Measurements from ENCODE around the gene ZNF485. TPM values are rescaled to one million over a fixed set of nuclear protein-coding genes. Genes with fewer than 3 reads are reported as not detected.

ZNF485 gene
- total and polyA plus RNA-seq, 2 experiments from 2014 or later: 1.5 to 1.9 TPM

- Histone ChIP-seq H3K9ac (no peak overlapping the region), H3K36me3 (ENCODE audit: low read depth) (peaks cover 10% of the 10 kb centered on the region), H3K4me3 (no peak overlapping the region), H3F3A (ENCODE audit: insufficient read depth) (peaks cover 30% of the 10 kb centered on the region), H3K27ac (no peak overlapping the region), H4K20me1 (ENCODE audit: insufficient read depth) (no peaks in the 10 kb centered on the region), H3K9me3 (ENCODE audit: low read depth) (no peaks in the 10 kb centered on the region), H3K27me3 (replicated peaks; ENCODE audit: insufficient read depth) (no peaks in the 10 kb centered on the region), H3K4me1 (ENCODE audit: insufficient read depth) (peaks cover 22% of the 10 kb centered on the region), H3K79me2 (ENCODE audit: insufficient read depth) (no peaks in the 10 kb centered on the region), H3K4me2 (ENCODE audit: unreplicated experiment) (peak overlapping the region; percentile 28), H3K9me2 (ENCODE audit: insufficient read depth) (no peaks in the 10 kb centered on the region), H2AFZ (no peak overlapping the region)
- TF ChIP-seq EZH2phosphoT487 (IDR thresholded peaks at IDR 0.05; ENCODE audit: insufficient read depth, low read depth) (no peak), EZH2 (IDR thresholded peaks at IDR 0.05; ENCODE audit: insufficient read depth, poor library complexity, severe bottlenecking) (no peak)
- in situ Hi-C loops (cut with MboI): no loop called here
- DNase-seq: peak; percentile 33
These were observed 4.4 kb downstream of the ZNF485 start for GRCh38 chr10:43610636-43611035.

- H3K4me3 ChIP-seq: no peak overlapping the region
- no peak overlapping the region for H3K4me2 ChIP-seq (ENCODE audit: unreplicated experiment)
- H2AFZ ChIP-seq: no peak overlapping the region
- 94% methylated on average over 6 of the region's 6 CpGs for WGBS, 2 experiments (ENCODE audit: low coverage in 1 of 2, low lambda C conversion rate in 2 of 2, missing lambda C conversion rate in 2 of 2)
- no peak for TF ChIP-seq EZH2 (IDR thresholded peaks at IDR 0.05; ENCODE audit: insufficient read depth, poor library complexity, severe bottlenecking)
- no peak for TF ChIP-seq EZH2phosphoT487 (IDR thresholded peaks at IDR 0.05; ENCODE audit: insufficient read depth, low read depth)
- no peaks in the 10 kb centered on the region for H3K9me2 ChIP-seq (ENCODE audit: insufficient read depth)
- H3K36me3 ChIP-seq (ENCODE audit: low read depth): peaks cover 24% of the 10 kb centered on the region
- in situ Hi-C loops (cut with MboI): no loop called here
- H3K9ac ChIP-seq: no peak overlapping the region
- no peaks in the 10 kb centered on the region for H3K9me3 ChIP-seq (ENCODE audit: low read depth)
- peaks cover 13% of the 10 kb centered on the region for H3K4me1 ChIP-seq (ENCODE audit: insufficient read depth)
- no peaks in the 10 kb centered on the region for H4K20me1 ChIP-seq (ENCODE audit: insufficient read depth)
- DNase-seq: no peak
- H3K27me3 ChIP-seq (replicated peaks; ENCODE audit: insufficient read depth): no peaks in the 10 kb centered on the region
- peaks cover 20% of the 10 kb centered on the region for H3F3A ChIP-seq (ENCODE audit: insufficient read depth)
- no peak overlapping the region for H3K27ac ChIP-seq
- no peaks in the 10 kb centered on the region for H3K79me2 ChIP-seq (ENCODE audit: insufficient read depth)
These were observed 10.6 kb downstream of the ZNF485 start for GRCh38 chr10:43616697-43617370.

GRCh38 chr10:43619368-43619767 lies 13.1 kb downstream of the ZNF485 start:
- 97 to 98% methylated on average over 2 of the region's 2 CpGs for WGBS, 2 experiments (ENCODE audit: low coverage in 1 of 2, low lambda C conversion rate in 2 of 2, missing lambda C conversion rate in 2 of 2)
- Histone ChIP-seq H3F3A (ENCODE audit: insufficient read depth) (peaks cover under 1% of the 10 kb centered on the region; the same call in 1 of the 2 replicates), H3K27ac (no peak overlapping the region), H3K4me1 (ENCODE audit: insufficient read depth) (no peaks in the 10 kb centered on the region), H4K20me1 (ENCODE audit: insufficient read depth) (no peaks in the 10 kb centered on the region), H3K4me2 (ENCODE audit: unreplicated experiment) (no peak overlapping the region), H3K4me3 (no peak overlapping the region), H3K27me3 (replicated peaks; ENCODE audit: insufficient read depth) (no peaks in the 10 kb centered on the region), H3K36me3 (ENCODE audit: low read depth) (peaks cover 24% of the 10 kb centered on the region), H3K9me2 (ENCODE audit: insufficient read depth) (no peaks in the 10 kb centered on the region), H2AFZ (no peak overlapping the region), H3K79me2 (ENCODE audit: insufficient read depth) (no peaks in the 10 kb centered on the region), H3K9ac (no peak overlapping the region), H3K9me3 (ENCODE audit: low read depth) (no peaks in the 10 kb centered on the region)
- no peak for DNase-seq
- in situ Hi-C loops (cut with MboI): no loop called here
- TF ChIP-seq EZH2 (IDR thresholded peaks at IDR 0.05; ENCODE audit: insufficient read depth, poor library complexity, severe bottlenecking): no peak
- no peak for TF ChIP-seq EZH2phosphoT487 (IDR thresholded peaks at IDR 0.05; ENCODE audit: insufficient read depth, low read depth)

GRCh38 chr10:43622038-43622437 lies 15.8 kb downstream of the ZNF485 start:
- Histone ChIP-seq H3K79me2 (ENCODE audit: insufficient read depth) (no peaks in the 10 kb centered on the region), H2AFZ (no peak overlapping the region), H4K20me1 (ENCODE audit: insufficient read depth) (no peaks in the 10 kb centered on the region), H3K27me3 (replicated peaks; ENCODE audit: insufficient read depth) (no peaks in the 10 kb centered on the region), H3K9ac (no peak overlapping the region), H3K4me1 (ENCODE audit: insufficient read depth) (no peaks in the 10 kb centered on the region), H3K27ac (no peak overlapping the region), H3F3A (ENCODE audit: insufficient read depth) (no peaks in the 10 kb centered on the region), H3K4me3 (no peak overlapping the region), H3K36me3 (ENCODE audit: low read depth) (no peaks in the 10 kb centered on the region; the same call in 1 of the 2 replicates), H3K9me3 (ENCODE audit: low read depth) (no peaks in the 10 kb centered on the region), H3K4me2 (ENCODE audit: unreplicated experiment) (no peak overlapping the region), H3K9me2 (ENCODE audit: insufficient read depth) (no peaks in the 10 kb centered on the region)
- WGBS, 2 experiments (ENCODE audit: low coverage in 1 of 2, low lambda C conversion rate in 2 of 2, missing lambda C conversion rate in 2 of 2): 53 to 63% methylated on average over 2 of the region's 2 CpGs
- in situ Hi-C loops (cut with MboI): no loop called here
- DNase-seq: no peak
- no peak for TF ChIP-seq EZH2phosphoT487 (IDR thresholded peaks at IDR 0.05; ENCODE audit: insufficient read depth, low read depth)
- no peak for TF ChIP-seq EZH2 (IDR thresholded peaks at IDR 0.05; ENCODE audit: insufficient read depth, poor library complexity, severe bottlenecking)

Measured in GM23248 (cell line).